CD4-positive, alpha-beta T cell treated with Interleukin-4 for 4 hours (primary cell): Measurements from ENCODE around the gene SGK2.
"Not testable (repeated sequence)": the region's sequence is repeated elsewhere in the genome, so short reads cannot be mapped to it uniquely, and the experiment has no call there.

Experiments
- DNase-seq: peaks from one replicate; pipeline ENCODE4 v3.0.0-alpha.2; 2020

The SGK2 gene

DNA sequence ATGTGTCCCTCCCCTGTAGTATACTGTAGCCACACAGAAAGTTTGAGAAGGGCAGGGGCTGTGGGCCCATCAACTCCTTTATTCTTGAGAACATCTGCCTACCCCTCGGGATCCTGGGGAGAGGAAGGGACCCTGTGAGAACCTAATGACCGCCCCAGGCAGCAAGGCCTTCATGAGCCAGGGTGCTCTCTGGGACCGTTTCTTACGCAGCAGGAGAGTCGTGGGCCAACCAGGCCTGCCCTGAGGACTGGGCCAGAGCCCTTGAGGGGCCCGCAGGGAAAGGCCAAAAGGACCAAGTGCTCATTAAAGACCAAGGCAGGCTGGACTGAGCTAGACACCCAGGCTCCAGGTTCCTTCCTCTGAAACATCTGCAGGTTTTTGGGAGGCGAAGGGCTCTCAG, 5.2 kb downstream of the SGK2 start:
- no peak for DNase-seq

DNA sequence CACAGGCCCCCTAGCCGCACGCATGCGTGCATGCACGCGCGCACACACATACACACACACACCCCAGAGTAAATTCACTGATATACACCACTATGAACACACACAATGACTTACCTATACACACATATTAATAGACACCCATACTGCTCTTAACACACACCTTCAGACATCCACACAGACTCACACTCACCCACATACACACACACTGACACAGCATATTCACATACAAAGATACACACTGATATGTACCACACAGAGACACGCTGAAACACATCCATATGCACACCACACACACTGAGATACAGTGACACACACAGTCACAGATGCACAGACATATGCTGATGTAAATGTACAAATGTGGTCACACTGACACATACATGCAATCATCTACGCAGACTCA, 5.6 kb downstream of the SGK2 start:
- DNase-seq: no peak

- no peak for DNase-seq
These were observed 6.3 kb downstream of the SGK2 start for GRCh38 chr20:43564993-43565757.

- no peak for DNase-seq
These were observed 6.9 kb downstream of the SGK2 start for GRCh38 chr20:43565758-43566104.

DNA sequence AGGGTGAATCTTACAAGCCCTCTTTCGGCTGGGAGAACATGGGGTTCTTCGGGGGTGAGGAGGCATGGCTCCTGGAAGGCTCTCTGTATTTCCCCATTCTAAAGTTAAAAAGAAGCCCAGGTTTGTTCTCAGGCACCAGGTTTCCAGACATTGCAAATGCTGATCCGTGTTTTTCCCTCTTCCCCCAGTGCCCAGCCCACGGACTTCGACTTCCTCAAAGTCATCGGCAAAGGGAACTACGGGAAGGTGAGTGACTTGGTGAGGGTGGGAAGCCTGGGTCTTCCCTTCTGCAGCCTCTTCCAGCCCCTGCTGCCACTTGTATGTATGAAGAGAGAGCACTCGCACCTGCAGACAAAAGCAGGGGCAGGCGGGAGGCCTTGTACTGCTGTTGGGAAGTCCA, 8.7 kb downstream of the SGK2 start:
- no peak for DNase-seq

GRCh38 chr20:43568706-43569105, 9.9 kb downstream of the SGK2 start:
- no peak for DNase-seq

DNA sequence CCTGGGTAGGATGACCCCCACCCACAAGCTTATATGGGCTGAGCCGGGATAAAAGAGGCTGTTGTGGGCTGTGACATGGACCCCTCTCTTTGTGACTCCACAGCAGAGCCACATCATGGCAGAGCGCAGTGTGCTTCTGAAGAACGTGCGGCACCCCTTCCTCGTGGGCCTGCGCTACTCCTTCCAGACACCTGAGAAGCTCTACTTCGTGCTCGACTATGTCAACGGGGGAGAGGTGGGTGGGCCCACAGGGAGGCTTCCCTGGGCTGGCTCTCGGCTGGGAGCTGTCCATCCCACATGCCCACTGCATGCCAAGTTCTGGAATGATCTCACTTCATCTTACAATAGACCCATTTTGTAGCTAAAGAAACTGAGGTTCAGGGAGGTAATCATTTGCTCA, 10.5 kb downstream of the SGK2 start:
- no peak for DNase-seq

DNA sequence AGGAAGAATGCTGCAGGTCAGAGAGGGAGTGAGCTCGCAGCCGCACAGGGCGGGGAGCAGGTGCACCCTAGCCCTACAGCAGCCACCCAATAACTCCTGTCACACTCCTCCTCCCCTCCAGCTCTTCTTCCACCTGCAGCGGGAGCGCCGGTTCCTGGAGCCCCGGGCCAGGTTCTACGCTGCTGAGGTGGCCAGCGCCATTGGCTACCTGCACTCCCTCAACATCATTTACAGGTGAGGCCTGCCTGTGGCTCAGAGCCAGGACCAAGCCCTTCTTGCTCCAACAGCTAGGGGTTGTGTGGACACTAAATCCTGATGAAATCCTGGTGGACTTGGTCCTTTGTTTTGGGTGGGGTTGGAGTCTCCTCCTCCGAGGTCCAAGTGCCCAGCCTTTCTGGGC, 11.7 kb downstream of the SGK2 start:
- DNase-seq: no peak

DNA sequence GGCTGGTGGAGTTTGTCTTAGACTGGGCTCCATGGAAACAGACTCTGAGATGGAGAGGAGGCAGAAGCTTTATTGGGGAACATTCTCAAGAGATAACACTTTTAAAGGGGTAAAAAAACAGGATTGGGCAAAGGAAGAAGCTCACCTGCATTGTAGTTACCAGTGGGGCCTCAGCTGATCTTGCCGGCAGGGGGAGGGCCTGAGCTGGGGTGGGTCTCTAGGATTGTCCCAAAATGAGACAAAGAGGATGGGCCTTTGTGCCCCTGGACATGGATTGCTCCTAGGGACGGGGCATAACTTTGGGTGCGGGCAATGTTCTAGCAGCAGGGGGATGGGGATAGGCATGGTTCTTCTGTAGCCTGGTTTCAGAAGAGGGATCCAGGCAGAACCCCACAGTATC, 12.5 kb downstream of the SGK2 start:
- DNase-seq: no peak

- no peak for DNase-seq
These were observed 12.9 kb downstream of the SGK2 start for GRCh38 chr20:43571771-43572170.

- DNase-seq: no peak
These were observed 14.1 kb downstream of the SGK2 start for GRCh38 chr20:43572891-43573290.

DNA sequence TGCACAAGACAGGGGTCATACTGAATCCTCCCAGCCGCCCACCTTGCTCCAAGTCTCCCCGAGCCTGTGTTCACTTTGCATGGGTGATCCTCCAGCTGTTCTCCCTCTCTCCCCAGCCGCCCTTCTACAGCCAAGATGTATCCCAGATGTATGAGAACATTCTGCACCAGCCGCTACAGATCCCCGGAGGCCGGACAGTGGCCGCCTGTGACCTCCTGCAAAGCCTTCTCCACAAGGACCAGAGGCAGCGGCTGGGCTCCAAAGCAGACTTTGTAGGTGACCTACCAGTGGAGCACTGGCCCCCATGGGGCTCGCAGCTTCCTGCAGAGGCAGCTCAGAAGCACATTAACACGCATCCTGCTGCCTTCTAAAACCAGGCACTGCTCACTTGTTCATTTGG, 17.3 kb downstream of the SGK2 start:
- DNase-seq: no peak

DNA sequence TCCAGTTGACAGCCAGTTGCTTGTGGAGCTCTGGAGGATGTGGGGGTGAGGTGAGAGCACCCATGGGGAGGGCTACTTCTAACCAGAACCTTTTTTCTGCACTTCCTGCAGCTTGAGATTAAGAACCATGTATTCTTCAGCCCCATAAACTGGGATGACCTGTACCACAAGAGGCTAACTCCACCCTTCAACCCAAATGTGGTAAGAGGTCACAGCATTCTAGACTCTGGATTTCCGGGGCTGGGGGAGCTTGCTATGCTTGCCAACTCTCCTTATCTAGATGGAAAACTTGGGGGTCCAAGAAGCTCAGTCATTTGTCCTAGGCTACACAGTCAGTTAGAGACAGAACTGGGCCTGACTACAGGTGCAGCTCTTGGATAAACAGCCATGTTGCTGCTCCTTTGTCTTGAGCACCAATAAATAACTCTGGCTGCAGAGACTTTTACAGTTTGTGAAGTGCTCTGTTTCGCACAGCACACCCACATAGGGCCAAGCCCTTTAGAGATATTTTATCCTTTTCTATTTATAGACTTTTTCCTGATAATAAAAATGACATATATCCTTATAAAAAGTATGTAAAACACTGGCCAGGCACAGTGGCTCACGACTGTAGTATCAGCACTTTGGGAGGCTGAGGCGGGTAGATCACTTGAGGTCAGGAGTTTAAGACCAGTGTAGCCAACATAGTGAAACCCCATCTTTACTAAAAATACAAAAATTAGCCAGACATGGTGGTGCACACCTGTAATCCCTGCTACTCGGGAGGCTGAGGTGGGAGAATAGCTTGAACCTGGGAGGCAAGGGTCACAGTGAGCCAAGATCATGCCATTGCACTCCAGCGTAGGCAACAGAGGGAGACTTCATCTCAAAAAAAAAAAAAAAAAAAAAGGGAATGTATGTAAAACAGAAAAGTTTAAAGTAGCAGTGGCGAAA, 21.3 kb downstream of the SGK2 start:
- DNase-seq: no peak

DNA sequence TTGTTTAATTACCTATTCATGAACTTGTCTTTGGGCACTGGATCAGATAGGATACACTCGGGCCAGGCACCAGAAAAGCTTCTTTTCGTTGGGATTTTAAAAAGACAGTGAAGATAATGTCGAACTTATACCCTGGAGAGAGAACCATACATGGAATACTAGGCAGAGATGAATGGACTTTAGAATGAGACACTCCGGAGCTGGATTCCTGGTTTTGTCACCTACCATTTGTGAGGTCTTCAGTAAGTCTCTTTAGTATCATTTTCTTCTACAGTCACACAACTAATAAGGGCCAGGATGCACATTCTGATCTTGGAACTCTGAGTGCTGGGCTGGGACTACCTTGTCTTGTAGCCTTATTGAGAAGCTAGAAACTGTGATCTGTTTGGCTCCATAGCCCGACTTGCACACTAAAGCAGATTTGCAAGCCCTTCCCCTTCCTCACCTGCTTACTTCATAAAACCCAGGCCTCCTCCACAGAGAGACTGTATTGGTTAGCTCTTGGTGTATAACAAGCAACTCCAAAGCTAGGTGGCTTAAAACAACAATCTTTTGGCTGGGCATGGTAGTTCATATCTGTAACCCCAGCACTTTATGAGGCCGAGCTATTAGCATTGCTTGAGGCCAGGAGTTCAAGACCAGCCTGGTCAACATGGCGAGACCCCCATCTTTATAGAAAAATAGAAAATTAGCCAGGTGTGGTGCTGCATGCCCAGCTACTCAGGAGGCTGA, 24.5 kb downstream of the SGK2 start:
- DNase-seq: no peak

- no peak for DNase-seq
These were observed 25.2 kb downstream of the SGK2 start for GRCh38 chr20:43583982-43584432.

DNA sequence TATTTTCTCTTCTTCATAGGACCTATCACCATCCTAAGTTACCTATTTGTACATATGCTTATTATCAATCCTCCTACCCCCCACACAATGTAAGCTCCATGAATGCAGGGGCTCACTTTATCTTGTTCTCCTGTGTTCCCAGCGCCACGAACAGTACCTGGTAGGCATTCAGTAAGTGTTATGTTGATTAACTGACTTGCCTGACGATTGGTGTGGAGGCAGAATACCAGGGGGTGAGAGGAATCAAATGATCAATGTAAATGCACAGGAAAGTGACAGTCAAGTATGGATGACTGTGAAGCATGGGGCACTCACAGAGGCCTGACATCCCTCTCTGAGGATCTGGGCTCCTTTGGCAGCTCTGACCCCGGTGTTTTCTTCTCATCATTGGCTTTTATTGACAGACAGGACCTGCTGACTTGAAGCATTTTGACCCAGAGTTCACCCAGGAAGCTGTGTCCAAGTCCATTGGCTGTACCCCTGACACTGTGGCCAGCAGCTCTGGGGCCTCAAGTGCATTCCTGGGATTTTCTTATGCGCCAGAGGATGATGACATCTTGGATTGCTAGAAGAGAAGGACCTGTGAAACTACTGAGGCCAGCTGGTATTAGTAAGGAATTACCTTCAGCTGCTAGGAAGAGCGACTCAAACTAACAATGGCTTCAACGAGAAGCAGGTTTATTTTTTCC, 25.8 kb downstream of the SGK2 start:
- DNase-seq: no peak

DNA sequence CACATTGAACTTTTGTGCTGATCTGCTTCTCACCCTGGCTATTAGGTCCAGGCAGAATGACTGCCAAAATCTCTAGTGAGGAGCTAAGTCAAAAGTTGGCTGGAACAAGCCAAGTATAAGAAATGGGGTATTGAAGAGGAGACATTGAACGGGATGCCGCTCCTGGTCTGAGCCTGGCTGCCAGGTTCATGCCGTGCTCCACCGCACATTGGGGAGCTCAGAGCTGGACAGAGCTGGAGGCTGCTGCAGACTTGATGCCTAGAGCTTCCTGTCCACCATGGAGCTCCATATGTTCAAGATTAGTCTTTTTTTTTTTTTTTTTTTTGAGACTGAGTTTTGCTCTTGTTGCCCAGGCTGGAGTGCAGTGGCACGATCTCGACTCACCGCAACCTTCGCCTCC, 27.8 kb downstream of the SGK2 start:
- no peak for DNase-seq

DNA sequence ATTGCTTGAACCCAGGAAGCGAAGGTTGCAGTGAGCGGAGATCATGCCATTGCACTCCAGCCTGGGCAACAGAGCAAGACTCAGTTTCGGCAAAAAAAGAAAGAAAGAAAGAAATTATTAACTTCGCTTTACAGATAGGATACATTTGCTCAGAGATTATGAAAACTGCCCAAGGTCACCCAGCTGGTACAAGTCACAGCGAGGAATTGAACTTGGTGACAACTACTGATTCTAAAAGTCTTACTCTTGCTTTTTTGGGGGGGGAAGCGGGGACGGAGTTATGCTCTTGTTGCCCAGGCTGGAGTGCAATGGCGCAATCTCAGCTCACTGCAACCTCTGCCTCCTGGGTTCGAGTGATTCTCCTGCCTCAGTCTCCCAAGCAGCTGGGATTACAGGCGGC, 29.7 kb downstream of the SGK2 start:
- not testable (repeated sequence) for DNase-seq

GRCh38 chr20:43590036-43590391, 31.2 kb downstream of the SGK2 start:
- no peak for DNase-seq

DNA sequence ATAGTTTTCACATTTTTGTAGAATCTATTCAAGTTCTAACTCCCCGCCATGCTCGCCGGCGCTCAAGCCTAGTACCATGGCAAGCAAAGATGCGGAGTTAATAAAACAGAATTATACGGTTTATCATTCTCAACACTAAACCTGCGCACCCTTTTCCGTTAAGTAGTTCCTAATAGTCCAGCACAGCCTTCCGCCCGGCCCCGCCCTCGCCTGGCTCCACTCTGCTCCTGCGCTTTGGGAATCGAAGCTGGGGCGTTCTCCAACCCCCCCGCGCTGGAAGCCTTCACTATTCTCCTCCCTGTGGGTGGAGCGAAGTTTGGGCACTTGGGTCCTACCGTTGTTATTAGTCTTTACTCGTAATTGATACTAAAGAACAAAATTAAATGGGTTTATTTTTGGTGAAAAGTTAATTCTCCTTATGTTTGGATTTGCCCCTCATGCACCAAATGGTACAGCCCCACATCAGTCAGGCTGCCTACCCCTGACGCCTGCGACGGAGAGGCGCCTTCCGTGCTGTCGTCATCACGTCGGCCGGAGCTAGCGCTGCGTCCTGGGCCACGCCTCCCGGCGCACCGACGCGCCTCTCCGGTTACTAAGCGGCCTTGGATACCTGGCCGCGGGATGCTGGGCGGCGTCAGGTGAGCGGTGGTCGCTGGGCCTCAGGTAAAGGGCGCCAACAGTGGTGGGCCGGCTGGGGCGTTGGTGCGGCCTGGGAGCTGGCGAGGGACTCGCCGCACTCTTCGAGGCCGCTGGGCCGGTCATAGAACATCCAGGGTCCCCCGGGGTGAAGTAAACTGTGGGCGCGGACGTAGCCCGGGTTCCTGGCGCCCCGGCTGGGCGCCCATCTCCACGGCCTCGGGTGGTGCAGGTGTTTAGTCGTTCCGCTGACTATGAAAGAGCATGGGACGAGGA, 31.8 kb downstream of the SGK2 start, which contains the start of gene IFT52:
Gene IFT52, plus strand, starts transcription at position 546 of the 912 bp plus-strand sequence. CDS start 3,762 bp downstream, outside the sequence.
- DNase-seq: peak; percentile 85

GRCh38 chr20:43601960-43602359, 43.1 kb downstream of the SGK2 start:
- DNase-seq: not testable (repeated sequence)

- DNase-seq: no peak
These were observed 44.3 kb downstream of the SGK2 start for GRCh38 chr20:43603124-43603523.
